Astrocyte of the spinal cord (primary cell): ENCODE results near the gene BRIP1.
A peak's percentile ranks its signal among the peaks of the same experiment; 100 is the strongest.
"Not testable (repeated sequence)": the region's sequence is repeated elsewhere in the genome, so short reads cannot be mapped to it uniquely, and the experiment has no call there.

Experiments used
- DNase-seq: peaks from one replicate; pipeline ENCODE4 v3.0.0; 2011; ENCODE audit warnings: low read depth, low spot score
- H3K4me3 ChIP-seq: 2 replicates; pipeline ENCODE4 v1.5.1; 2011; ENCODE audit warnings: low read depth, mild to moderate bottlenecking, low read length, moderate library complexity
- CTCF ChIP-seq: IDR thresholded peaks from 2 replicates; pipeline ENCODE4 v1.5.1; 2012; ENCODE audit warnings: low read depth, mild to moderate bottlenecking, low read length, inconsistent platforms
- in situ Hi-C: cut with HindIII; loops from 2 replicates; pipeline ENCODE4 v1.10.0; 2017; ENCODE audit warnings: low sequenced_read_pairs

The BRIP1 gene

GRCh38 chr17:61783556-61784304 is 79.6 kb downstream of the BRIP1 start:
- DNase-seq = no peak
- no peak for TF ChIP-seq CTCF
- H3K4me3 ChIP-seq = no peak overlapping the region
- in situ Hi-C loops = no loop called here

- in situ Hi-C loops = no loop called here
- no peak overlapping the region for H3K4me3 ChIP-seq
- DNase-seq = no peak
- no peak for TF ChIP-seq CTCF
Measured at GRCh38 chr17:61783120-61783519, 80.2 kb downstream of the BRIP1 start.

GRCh38 chr17:61782683-61783082 is 80.6 kb downstream of the BRIP1 start:
- DNase-seq = no peak
- in situ Hi-C loops = no loop called here
- TF ChIP-seq CTCF = no peak
- no peak overlapping the region for H3K4me3 ChIP-seq

GRCh38 chr17:61775364-61775763 is 88.0 kb downstream of the BRIP1 start:
- in situ Hi-C loops = no loop called here
- no peak overlapping the region for H3K4me3 ChIP-seq
- no peak for DNase-seq
- TF ChIP-seq CTCF = no peak

- no peak overlapping the region for H3K4me3 ChIP-seq
- TF ChIP-seq CTCF = no peak
- DNase-seq = no peak
- in situ Hi-C loops = no loop called here
Measured at GRCh38 chr17:61774724-61775123, 88.6 kb downstream of the BRIP1 start.

GRCh38 chr17:61774087-61774486 is 89.2 kb downstream of the BRIP1 start:
- in situ Hi-C loops, DNase-seq, H3K4me3 ChIP-seq: not testable (repeated sequence)

GRCh38 chr17:61770752-61771533 is 92.4 kb downstream of the BRIP1 start:
- in situ Hi-C loops = no loop called here
- no peak for TF ChIP-seq CTCF
- no peak overlapping the region for H3K4me3 ChIP-seq
- peak; percentile 12 for DNase-seq
